ENCODE data around the gene CCDC117.
"Not testable (repeated sequence)": the region's sequence is repeated elsewhere in the genome, so short reads cannot be mapped to it uniquely, and the experiment has no call there.

Gene CCDC117

DNA sequence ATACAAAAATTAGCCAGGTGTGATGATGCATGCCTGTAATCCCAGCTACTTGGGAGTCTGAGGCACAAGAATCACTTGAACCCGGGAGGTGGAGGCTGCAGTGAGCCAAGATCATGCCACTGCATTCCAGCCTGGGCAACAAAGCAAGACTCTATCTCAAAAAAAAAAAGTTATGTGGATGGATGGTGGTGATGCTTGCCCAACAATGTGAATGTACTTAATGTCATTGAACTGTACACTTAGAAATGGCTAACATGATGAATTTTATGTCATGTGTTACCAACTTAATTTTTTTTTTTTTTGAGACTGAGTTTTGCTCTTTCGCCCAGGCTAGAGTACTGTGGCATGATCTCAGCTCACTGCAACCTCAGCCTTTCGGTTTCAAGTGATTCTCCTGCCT lies 18.0 kb upstream of the CCDC117 start:
- H3K9ac ChIP-seq (ENCODE audit: low read depth, low read length); H3K9me3 ChIP-seq (ENCODE audit: control insufficient read depth, insufficient read depth, low read length); H3K36me3 ChIP-seq (ENCODE audit: insufficient read depth, low read length); H3K4me1 ChIP-seq (ENCODE audit: insufficient read depth, low read length): not testable (repeated sequence)

DNA sequence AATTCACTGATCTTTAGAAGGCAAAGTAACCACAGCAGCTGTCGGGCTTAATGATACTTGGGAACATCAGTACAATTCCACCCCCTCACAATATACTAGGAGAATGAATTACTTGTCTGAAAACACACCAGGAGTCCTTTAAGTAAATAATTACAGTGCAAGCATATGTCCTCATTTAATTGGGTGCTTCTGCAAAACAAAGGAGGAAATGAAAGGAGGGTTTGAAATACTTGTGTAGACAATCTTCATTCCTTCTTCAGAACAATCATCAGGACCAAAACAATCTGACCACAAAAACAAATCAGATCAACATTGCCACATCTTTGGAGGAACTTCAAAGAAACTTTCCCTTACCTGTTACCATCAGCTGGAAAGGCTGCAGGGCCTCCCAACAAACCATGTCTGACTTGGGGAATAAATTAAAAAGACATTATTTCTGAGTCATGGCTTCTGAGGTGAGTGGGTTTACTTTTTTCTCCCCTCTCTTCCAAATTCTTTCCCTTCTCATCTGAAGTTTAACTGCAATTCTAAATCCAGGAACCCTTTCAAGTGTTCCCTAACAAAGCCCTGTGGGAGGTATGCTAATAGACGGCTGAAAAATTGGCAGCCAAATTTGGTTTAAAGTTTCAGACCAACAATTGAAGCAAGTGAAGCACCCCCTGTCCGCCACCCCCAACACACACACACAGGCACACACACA lies 12.5 kb upstream of the CCDC117 start:
- Histone ChIP-seq H3K36me3 (ENCODE audit: insufficient read depth, low read length) (no peaks in the 10 kb centered on the region; the same call in 1 of the 2 replicates), H3K9ac (ENCODE audit: low read depth, low read length) (peak overlapping the region; percentile 50), H3K9me3 (ENCODE audit: control insufficient read depth, insufficient read depth, low read length) (no peaks in the 10 kb centered on the region; the same call in 1 of the 2 replicates), H3K4me1 (ENCODE audit: insufficient read depth, low read length) (peaks cover 6% of the 10 kb centered on the region; the same call in 1 of the 2 replicates)

- H3K4me1 ChIP-seq (ENCODE audit: insufficient read depth, low read length) = peaks cover 6% of the 10 kb centered on the region; the same call in 1 of the 2 replicates
- H3K36me3 ChIP-seq (ENCODE audit: insufficient read depth, low read length) = no peaks in the 10 kb centered on the region; the same call in 1 of the 2 replicates
- H3K9me3 ChIP-seq (ENCODE audit: control insufficient read depth, insufficient read depth, low read length) = no peaks in the 10 kb centered on the region; the same call in 1 of the 2 replicates
- peak overlapping the region; percentile 50; the same call in 1 of the 2 replicates for H3K9ac ChIP-seq (ENCODE audit: low read depth, low read length)
Observed at GRCh38 chr22:28761449-28761755, 11.1 kb upstream of the CCDC117 start.

- H3K9ac ChIP-seq (ENCODE audit: low read depth, low read length); H3K4me1 ChIP-seq (ENCODE audit: insufficient read depth, low read length); H3K9me3 ChIP-seq (ENCODE audit: control insufficient read depth, insufficient read depth, low read length); H3K36me3 ChIP-seq (ENCODE audit: insufficient read depth, low read length): not testable (repeated sequence)
Observed at GRCh38 chr22:28762000-28762399, 10.5 kb upstream of the CCDC117 start.

DNA sequence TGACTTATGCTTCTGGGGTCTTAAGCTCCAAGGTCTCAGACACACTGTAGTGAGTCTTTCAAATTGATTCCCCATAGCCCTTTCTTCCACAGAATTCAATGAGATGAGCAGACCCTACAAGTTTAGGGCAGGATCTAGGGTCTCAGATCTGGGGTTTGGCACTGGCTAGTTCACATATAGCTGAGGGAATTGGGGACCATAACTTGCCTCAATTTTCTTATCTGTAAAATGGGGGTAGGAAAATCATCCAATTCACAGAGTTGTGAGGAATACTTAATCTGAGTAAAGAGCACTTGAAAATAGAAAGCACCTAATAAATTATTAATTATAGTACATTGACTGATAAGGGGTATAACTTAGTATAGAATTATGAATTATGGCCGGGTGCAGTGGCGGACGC lies 5.9 kb upstream of the CCDC117 start:
- no peak overlapping the region for H3K9ac ChIP-seq (ENCODE audit: low read depth, low read length)
- no peaks in the 10 kb centered on the region; the same call in 1 of the 2 replicates for H3K9me3 ChIP-seq (ENCODE audit: control insufficient read depth, insufficient read depth, low read length)
- peaks cover 3% of the 10 kb centered on the region; the same call in 1 of the 2 replicates for H3K4me1 ChIP-seq (ENCODE audit: insufficient read depth, low read length)
- H3K36me3 ChIP-seq (ENCODE audit: insufficient read depth, low read length) = no peaks in the 10 kb centered on the region

GRCh38 chr22:28768701-28769393 lies 3.6 kb upstream of the CCDC117 start:
- no peaks in the 10 kb centered on the region; the same call in 1 of the 2 replicates for H3K9me3 ChIP-seq (ENCODE audit: control insufficient read depth, insufficient read depth, low read length)
- H3K9ac ChIP-seq (ENCODE audit: low read depth, low read length) = no peak overlapping the region
- peaks cover 3% of the 10 kb centered on the region; the same call in 1 of the 2 replicates for H3K4me1 ChIP-seq (ENCODE audit: insufficient read depth, low read length)
- H3K36me3 ChIP-seq (ENCODE audit: insufficient read depth, low read length) = no peaks in the 10 kb centered on the region

- H3K4me1 ChIP-seq (ENCODE audit: insufficient read depth, low read length) = no peaks in the 10 kb centered on the region
Observed at GRCh38 chr22:28769394-28770085, 3.0 kb upstream of the CCDC117 start.

DNA sequence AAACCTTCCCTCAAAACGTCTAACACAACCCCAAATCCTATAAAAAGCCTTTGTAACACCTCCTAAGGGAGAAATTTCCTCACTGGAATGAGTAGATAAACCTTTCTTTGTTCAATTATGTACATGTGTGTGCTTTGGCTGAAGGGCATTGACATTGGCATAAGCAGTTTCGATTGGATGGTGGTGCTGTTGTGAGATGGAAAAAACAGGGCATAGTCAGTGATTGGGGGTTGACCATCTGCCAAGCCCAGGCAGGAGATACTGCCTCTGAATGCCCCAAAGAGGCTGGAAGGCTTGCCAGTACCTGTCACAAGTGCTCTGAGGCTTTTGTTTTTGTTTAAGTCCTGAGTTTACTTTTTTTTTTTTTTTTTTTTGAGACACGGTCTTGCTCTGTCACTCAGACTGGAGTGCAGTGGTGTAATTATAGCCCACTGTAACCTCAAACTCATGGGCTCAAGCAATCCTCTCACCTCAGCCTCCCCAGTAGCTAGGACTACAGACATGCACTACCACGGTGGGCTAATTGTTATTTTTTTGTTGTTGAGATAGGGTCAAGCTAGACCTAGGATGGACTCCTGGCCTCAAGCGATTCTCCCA lies 1.2 kb upstream of the CCDC117 start:
- no peak overlapping the region for H3K9ac ChIP-seq (ENCODE audit: low read depth, low read length)

More at GRCh38 chr22:28769394-28770085, 3.0 kb upstream of the CCDC117 start:
- H3K36me3 ChIP-seq (ENCODE audit: insufficient read depth, low read length) = peaks cover 2% of the 10 kb centered on the region; the same call in 1 of the 2 replicates
- H3K9ac ChIP-seq (ENCODE audit: low read depth, low read length) = no peak overlapping the region
- H3K9me3 ChIP-seq (ENCODE audit: control insufficient read depth, insufficient read depth, low read length) = no peaks in the 10 kb centered on the region; the same call in 1 of the 2 replicates

DNA sequence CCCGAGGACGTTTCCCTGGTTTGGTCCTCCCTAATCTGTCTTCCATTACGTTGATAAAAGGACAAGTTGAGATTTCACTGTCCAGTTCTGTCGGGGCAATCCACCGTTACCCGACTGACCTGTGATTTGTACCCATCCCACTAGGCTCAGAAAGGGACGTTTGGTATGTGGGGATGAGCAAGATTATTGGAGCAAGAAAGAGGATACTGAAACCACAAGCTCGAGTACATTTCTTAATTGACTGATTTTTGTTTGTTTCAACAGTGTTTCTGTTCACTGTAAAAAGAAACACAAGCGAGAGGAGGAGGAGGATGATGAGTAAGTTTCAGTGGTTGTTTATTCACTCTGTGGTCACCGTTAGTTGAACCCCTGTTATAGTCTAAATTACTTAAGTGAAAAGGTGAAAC lies 969 bp downstream of the CCDC117 start:
- Histone ChIP-seq H3K9me3 (ENCODE audit: control insufficient read depth, insufficient read depth, low read length) (no peaks in the 10 kb centered on the region; the same call in 1 of the 2 replicates), H3K4me1 (ENCODE audit: insufficient read depth, low read length) (no peaks in the 10 kb centered on the region), H3K36me3 (ENCODE audit: insufficient read depth, low read length) (peaks cover 6% of the 10 kb centered on the region; the same call in 1 of the 2 replicates), H3K9ac (ENCODE audit: low read depth, low read length) (peak overlapping the region; percentile 84)

More for the DNA sequence above, 1.2 kb upstream of the CCDC117 start:
- H3K4me1 ChIP-seq (ENCODE audit: insufficient read depth, low read length) = no peaks in the 10 kb centered on the region
- no peaks in the 10 kb centered on the region; the same call in 1 of the 2 replicates for H3K9me3 ChIP-seq (ENCODE audit: control insufficient read depth, insufficient read depth, low read length)
- H3K36me3 ChIP-seq (ENCODE audit: insufficient read depth, low read length) = peaks cover 6% of the 10 kb centered on the region; the same call in 1 of the 2 replicates

DNA sequence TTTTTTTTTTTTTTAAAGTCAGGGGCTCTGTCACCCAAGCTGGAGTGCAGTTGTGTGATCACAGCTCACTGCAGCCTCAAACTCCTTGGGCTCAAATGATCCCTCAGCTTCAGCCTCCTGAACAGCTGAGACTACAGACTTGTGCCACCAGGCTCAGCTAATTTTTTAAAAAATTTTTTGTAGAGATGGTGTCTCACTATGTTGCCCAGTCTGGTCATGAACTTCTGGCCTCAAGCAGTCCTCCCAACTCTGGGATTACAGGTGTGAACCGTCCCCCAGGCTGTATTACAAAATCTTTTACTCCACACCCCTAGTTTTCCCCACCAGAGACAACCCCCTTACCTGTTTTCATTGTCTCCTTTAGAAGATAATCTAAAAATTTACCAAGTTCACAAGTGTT lies 1.9 kb downstream of the CCDC117 start:
- no peaks in the 10 kb centered on the region; the same call in 1 of the 2 replicates for H3K9me3 ChIP-seq (ENCODE audit: control insufficient read depth, insufficient read depth, low read length)
- H3K9ac ChIP-seq (ENCODE audit: low read depth, low read length) = no peak overlapping the region
- peaks cover 6% of the 10 kb centered on the region for H3K36me3 ChIP-seq (ENCODE audit: insufficient read depth, low read length)
- H3K4me1 ChIP-seq (ENCODE audit: insufficient read depth, low read length) = no peaks in the 10 kb centered on the region

GRCh38 chr22:28779833-28780232 lies 7.3 kb downstream of the CCDC117 start:
- H3K4me1 ChIP-seq (ENCODE audit: insufficient read depth, low read length) = no peaks in the 10 kb centered on the region
- no peak overlapping the region for H3K9ac ChIP-seq (ENCODE audit: low read depth, low read length)
- H3K36me3 ChIP-seq (ENCODE audit: insufficient read depth, low read length) = peaks cover 16% of the 10 kb centered on the region

DNA sequence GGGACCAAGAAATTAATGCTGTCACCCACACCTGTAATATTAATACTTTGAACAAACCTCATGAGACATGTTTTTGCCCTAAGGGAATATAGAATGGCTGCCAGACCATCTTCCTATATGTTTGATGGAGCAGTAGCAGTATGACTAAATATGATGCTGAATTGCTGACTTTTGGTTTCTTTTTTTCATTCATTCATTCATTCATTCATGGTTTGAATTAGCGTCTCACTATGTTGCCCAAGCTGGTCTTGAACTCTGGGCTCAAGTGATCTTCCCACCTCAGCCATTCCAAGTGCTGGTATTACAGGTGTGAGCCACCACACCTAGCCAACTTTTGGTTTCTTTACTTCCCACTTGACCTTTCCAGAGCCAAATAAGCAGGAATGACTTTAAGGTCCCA lies 7.8 kb downstream of the CCDC117 start:
- no peaks in the 10 kb centered on the region for H3K4me1 ChIP-seq (ENCODE audit: insufficient read depth, low read length)
- no peak overlapping the region for H3K9ac ChIP-seq (ENCODE audit: low read depth, low read length)
- H3K36me3 ChIP-seq (ENCODE audit: insufficient read depth, low read length) = peaks cover 12% of the 10 kb centered on the region
- no peaks in the 10 kb centered on the region for H3K9me3 ChIP-seq (ENCODE audit: control insufficient read depth, insufficient read depth, low read length)

More at GRCh38 chr22:28779833-28780232, 7.3 kb downstream of the CCDC117 start:
- H3K9me3 ChIP-seq (ENCODE audit: control insufficient read depth, insufficient read depth, low read length) = no peaks in the 10 kb centered on the region

- peaks cover 24% of the 10 kb centered on the region for H3K36me3 ChIP-seq (ENCODE audit: insufficient read depth, low read length)
- no peaks in the 10 kb centered on the region for H3K9me3 ChIP-seq (ENCODE audit: control insufficient read depth, insufficient read depth, low read length)
- no peak overlapping the region for H3K9ac ChIP-seq (ENCODE audit: low read depth, low read length)
- H3K4me1 ChIP-seq (ENCODE audit: insufficient read depth, low read length) = no peaks in the 10 kb centered on the region
Observed at GRCh38 chr22:28783786-28784671, 11.5 kb downstream of the CCDC117 start.
